Measurements from ENCODE around the gene DOCK9. TPM values are rescaled to one million over a fixed set of nuclear protein-coding genes. Genes with fewer than 3 reads are reported as not detected.
A peak's percentile ranks its signal among the peaks of the same experiment; 100 is the strongest.

The DOCK9 gene
- total and polyA plus RNA-seq, 9 of the 15 experiments (the other 6 are each of a cell fraction or from before 2014, with no cell fraction given) = 3.5 to 25.3 (median 16.7) TPM

- H3K9me1 ChIP-seq (ENCODE audit: control insufficient read depth, insufficient read depth, low read length) = no peaks in the 10 kb centered on the region
- H2AFZ ChIP-seq (ENCODE audit: low read depth, low read length) = no peak overlapping the region
- FAIRE-seq = no peak
- no peaks in the 10 kb centered on the region for H3K9me3 ChIP-seq (replicated peaks; ENCODE audit: control insufficient read depth, insufficient read depth, low read depth, low read length)
- intact Hi-C loops (cut with micrococcal nuclease) (no loop called here), in situ Hi-C loops (cut with MboI) (no loop called here)
- no peak overlapping the region for H3K9ac ChIP-seq (ENCODE audit: insufficient read depth in 1 of 2, low read depth in 2 of 2, low read length in 2 of 2)
- no peaks in the 10 kb centered on the region for H4K20me1 ChIP-seq (replicated peaks; ENCODE audit: control insufficient read depth, insufficient read depth, low read length)
- no peak for DNase-seq (ENCODE audit: extremely low read depth in 1 of 4, low spot score in 3 of 4)
- H3K4me1 ChIP-seq (replicated peaks in 1 of 2; ENCODE audit: control insufficient read depth in 2 of 2, insufficient read depth in 2 of 2, low read length in 2 of 2) = peaks cover 0 to 4% of the 10 kb centered on the region in 2 experiments; a peak in 1 of 5 replicates
- no peak for TF ChIP-seq ZBED1 (IDR thresholded peaks at IDR 0.05)
- TF ChIP-seq KDM5B (IDR thresholded peaks at IDR 0.05; ENCODE audit: insufficient replicate concordance, low read depth, low read length) = no peak
- no peak for TF ChIP-seq SRSF1 (IDR thresholded peaks at IDR 0.05; ENCODE audit: low read depth, low read length)
- TF ChIP-seq TRIM28 (IDR thresholded peaks at IDR 0.05) = no peak
- peaks cover 8% of the 10 kb centered on the region; the same call in 1 of the 3 replicates for H3K36me3 ChIP-seq (ENCODE audit: control insufficient read depth, insufficient read depth, low read length)
- no peak overlapping the region for H3K4me2 ChIP-seq (ENCODE audit: insufficient read depth, low read length)
- ATAC-seq = no peak
- H3K79me2 ChIP-seq (ENCODE audit: control insufficient read depth, insufficient read depth, low read length) = no peaks in the 10 kb centered on the region
- no TSS peak for BruUV-seq (replicated peaks)
- POLR2A ChIA-PET = no interaction called here
- no peaks in the 10 kb centered on the region for H3K27me3 ChIP-seq (ENCODE audit: control insufficient read depth in 2 of 2, insufficient read depth in 2 of 2, low read length in 2 of 2)
- H3K27ac ChIP-seq (ENCODE audit: extremely low read depth, low read depth, low read length) = no peak overlapping the region
- no peak overlapping the region for H3K4me3 ChIP-seq
- CTCF ChIA-PET (ENCODE audit: low intra/inter-chr PET ratio) = no interaction called here
These were observed 65.0 kb downstream of the DOCK9 start for GRCh38 chr13:98912846-98913245.

DNA sequence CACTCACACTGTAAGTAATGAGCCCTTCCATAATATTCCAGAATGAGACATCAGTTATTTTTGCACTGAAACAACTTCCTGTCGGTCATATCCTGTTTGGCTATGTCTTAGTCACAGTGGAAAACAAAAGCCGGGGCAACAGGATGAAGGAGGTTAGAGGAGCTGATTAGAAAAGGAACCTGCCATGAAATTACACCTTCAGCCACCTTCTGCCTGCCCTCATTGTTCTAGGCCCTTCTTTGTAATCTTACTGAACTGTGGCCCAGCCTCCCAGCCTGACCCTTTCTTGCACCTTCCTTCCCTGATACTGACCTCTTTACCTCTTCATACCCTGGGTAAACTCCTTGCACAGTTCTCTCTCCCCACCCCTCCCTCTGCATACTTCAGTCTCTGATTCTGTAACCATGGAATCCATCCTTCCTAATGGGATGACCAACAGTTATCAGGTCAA, 67.3 kb downstream of the DOCK9 start:
- Histone ChIP-seq H4K20me1 (replicated peaks; ENCODE audit: control insufficient read depth, insufficient read depth, low read length) (no peaks in the 10 kb centered on the region), H3K4me3 (no peak overlapping the region), H3K4me2 (ENCODE audit: insufficient read depth, low read length) (no peak overlapping the region), H3K27me3 (ENCODE audit: control insufficient read depth in 2 of 2, insufficient read depth in 2 of 2, low read length in 2 of 2) (no peaks in the 10 kb centered on the region), H3K27ac (ENCODE audit: extremely low read depth, low read depth, low read length) (peak overlapping the region; percentile 19; the same call in 1 of the 3 replicates), H3K4me1 (replicated peaks in 1 of 2; ENCODE audit: control insufficient read depth in 2 of 2, insufficient read depth in 2 of 2, low read length in 2 of 2) (peaks cover 0 to 4% of the 10 kb centered on the region in 2 experiments; a peak in 1 of 5 replicates), H3K9ac (ENCODE audit: insufficient read depth in 1 of 2, low read depth in 2 of 2, low read length in 2 of 2) (no peak overlapping the region), H3K79me2 (ENCODE audit: control insufficient read depth, insufficient read depth, low read length) (no peaks in the 10 kb centered on the region), H3K9me3 (replicated peaks; ENCODE audit: control insufficient read depth, insufficient read depth, low read depth, low read length) (no peaks in the 10 kb centered on the region), H2AFZ (ENCODE audit: low read depth, low read length) (no peak overlapping the region), H3K36me3 (ENCODE audit: control insufficient read depth, insufficient read depth, low read length) (peaks cover 8% of the 10 kb centered on the region; the same call in 1 of the 3 replicates), H3K9me1 (ENCODE audit: control insufficient read depth, insufficient read depth, low read length) (no peaks in the 10 kb centered on the region)
- CTCF ChIA-PET (ENCODE audit: low intra/inter-chr PET ratio) = no interaction called here
- FAIRE-seq = no peak
- no TSS peak for BruUV-seq (replicated peaks)
- intact Hi-C loops (cut with micrococcal nuclease) = no loop called here
- POLR2A ChIA-PET = no interaction called here
- ATAC-seq = peak; percentile 42
- 7% methylated on average over 2 of the region's 2 CpGs for WGBS (ENCODE audit: insufficient coverage, low coverage, missing lambda C conversion rate)
- in situ Hi-C loops (cut with MboI) = no loop called here
- peak in 2 of 4 experiments; percentile 8 to 15 for DNase-seq (ENCODE audit: extremely low read depth in 1 of 4, low spot score in 3 of 4)
- TF ChIP-seq NFIX (CRISPR knock-in tag; IDR thresholded peaks at IDR 0.05; ENCODE audit: low read depth) = no peak
- peak; percentile 57 for TF ChIP-seq ETV1 (tag; conservative IDR thresholded peaks at IDR 0.05; ENCODE audit: low read depth)
- no peak for TF ChIP-seq CHD1 (IDR thresholded peaks at IDR 0.05; ENCODE audit: low read length)
- TF ChIP-seq, protein P1, sequence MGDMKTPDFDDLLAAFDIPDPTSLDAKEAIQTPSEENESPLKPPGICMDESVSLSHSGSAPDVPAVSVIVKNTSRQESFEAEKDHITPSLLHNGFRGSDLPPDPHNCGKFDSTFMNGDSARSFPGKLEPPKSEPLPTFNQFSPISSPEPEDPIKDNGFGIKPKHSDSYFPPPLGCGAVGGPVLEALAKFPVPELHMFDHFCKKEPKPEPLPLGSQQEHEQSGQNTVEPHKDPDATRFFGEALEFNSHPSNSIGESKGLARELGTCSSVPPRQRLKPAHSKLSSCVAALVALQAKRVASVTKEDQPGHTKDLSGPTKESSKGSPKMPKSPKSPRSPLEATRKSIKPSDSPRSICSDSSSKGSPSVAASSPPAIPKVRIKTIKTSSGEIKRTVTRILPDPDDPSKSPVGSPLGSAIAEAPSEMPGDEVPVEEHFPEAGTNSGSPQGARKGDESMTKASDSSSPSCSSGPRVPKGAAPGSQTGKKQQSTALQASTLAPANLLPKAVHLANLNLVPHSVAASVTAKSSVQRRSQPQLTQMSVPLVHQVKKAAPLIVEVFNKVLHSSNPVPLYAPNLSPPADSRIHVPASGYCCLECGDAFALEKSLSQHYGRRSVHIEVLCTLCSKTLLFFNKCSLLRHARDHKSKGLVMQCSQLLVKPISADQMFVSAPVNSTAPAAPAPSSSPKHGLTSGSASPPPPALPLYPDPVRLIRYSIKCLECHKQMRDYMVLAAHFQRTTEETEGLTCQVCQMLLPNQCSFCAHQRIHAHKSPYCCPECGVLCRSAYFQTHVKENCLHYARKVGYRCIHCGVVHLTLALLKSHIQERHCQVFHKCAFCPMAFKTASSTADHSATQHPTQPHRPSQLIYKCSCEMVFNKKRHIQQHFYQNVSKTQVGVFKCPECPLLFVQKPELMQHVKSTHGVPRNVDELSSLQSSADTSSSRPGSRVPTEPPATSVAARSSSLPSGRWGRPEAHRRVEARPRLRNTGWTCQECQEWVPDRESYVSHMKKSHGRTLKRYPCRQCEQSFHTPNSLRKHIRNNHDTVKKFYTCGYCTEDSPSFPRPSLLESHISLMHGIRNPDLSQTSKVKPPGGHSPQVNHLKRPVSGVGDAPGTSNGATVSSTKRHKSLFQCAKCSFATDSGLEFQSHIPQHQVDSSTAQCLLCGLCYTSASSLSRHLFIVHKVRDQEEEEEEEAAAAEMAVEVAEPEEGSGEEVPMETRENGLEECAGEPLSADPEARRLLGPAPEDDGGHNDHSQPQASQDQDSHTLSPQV (IDR thresholded peaks at IDR 0.05) = 0 out of 2 replicates have a peak, but pooled peaks have one; percentile 20
- no peak for TF ChIP-seq ZFX (CRISPR knock-in tag; IDR thresholded peaks at IDR 0.05)
- TF ChIP-seq ZBTB7A (IDR thresholded peaks at IDR 0.05; ENCODE audit: borderline replicate concordance, control insufficient read depth, low read depth, low read length) = no peak
- TF ChIP-seq NR0B1 (IDR thresholded peaks at IDR 0.05; ENCODE audit: partially characterized antibody) = no peak

Data from K562 (cell line).